Measurements from ENCODE around the gene DCP1B. TPM values are rescaled to one million over a fixed set of nuclear protein-coding genes. Genes with fewer than 3 reads are reported as not detected.

Gene DCP1B
- total RNA-seq, 1 experiment from 2014 or later, result 4.8 TPM

- in situ Hi-C loops (cut with HindIII; ENCODE audit: low pct_unique_long_range_greater_than_20kb, low sequenced_read_pairs), result no loop called here
- H3K4me1 ChIP-seq (ENCODE audit: control insufficient read depth, insufficient read depth, low read length), result no peaks in the 10 kb centered on the region
- CTCF ChIA-PET, result no interaction called here
- intact Hi-C loops (cut with micrococcal nuclease; ENCODE audit: unreplicated experiment), result no loop called here
- POLR2A ChIA-PET, result no interaction called here
- H3K4me3 ChIP-seq (ENCODE audit: low read depth in 2 of 2, low read length in 2 of 2), result no peak overlapping the region
- no peak for TF ChIP-seq SIN3A (IDR thresholded peaks at IDR 0.05; ENCODE audit: borderline replicate concordance, insufficient read depth, low read depth, low read length)
- TF ChIP-seq REST (IDR thresholded peaks at IDR 0.05; ENCODE audit: insufficient read depth in 1 of 2, low read depth in 2 of 2, low read length in 1 of 2), result no peak
- TF ChIP-seq TCF7L2 (IDR thresholded peaks at IDR 0.05; ENCODE audit: low read depth, low read length), result no peak
- no peak for TF ChIP-seq POLR2AphosphoS5 (IDR thresholded peaks at IDR 0.05; ENCODE audit: low read depth, low read length)
- no peak for TF ChIP-seq CTCF (IDR thresholded peaks at IDR 0.05)
- no peaks in the 10 kb centered on the region for H3K27me3 ChIP-seq (ENCODE audit: control insufficient read depth, insufficient read depth, low read length)
- DNase-seq (ENCODE audit: low read depth, low spot score), result no peak
- no peak for ATAC-seq
- no peaks in the 10 kb centered on the region for H3K9me3 ChIP-seq (ENCODE audit: control insufficient read depth, insufficient read depth, low read depth, low read length)
- BruUV-seq (replicated peaks), result no TSS peak
- H3K36me3 ChIP-seq (ENCODE audit: control insufficient read depth, insufficient read depth, low read length), result no peaks in the 10 kb centered on the region
- H3K27ac ChIP-seq (ENCODE audit: low read length), result no peak overlapping the region
Observed at GRCh38 chr12:1920971-1921370, 83.3 kb downstream of the DCP1B start.

GRCh38 chr12:1920436-1920835 is 83.8 kb downstream of the DCP1B start:
- CTCF ChIA-PET, result no interaction called here

GRCh38 chr12:1919763-1920162 is 84.5 kb downstream of the DCP1B start:
- no peak for ATAC-seq
- CTCF ChIA-PET, result no interaction called here
- in situ Hi-C loops (cut with HindIII; ENCODE audit: low pct_unique_long_range_greater_than_20kb, low sequenced_read_pairs), result no loop called here
- BruUV-seq (replicated peaks), result no TSS peak
- DNase-seq (ENCODE audit: low read depth, low spot score), result no peak
- no peaks in the 10 kb centered on the region for H3K9me3 ChIP-seq (ENCODE audit: control insufficient read depth, insufficient read depth, low read depth, low read length)
- H3K4me1 ChIP-seq (ENCODE audit: control insufficient read depth, insufficient read depth, low read length), result no peaks in the 10 kb centered on the region
- POLR2A ChIA-PET, result no interaction called here
- no peak overlapping the region for H3K27ac ChIP-seq (ENCODE audit: low read length)
- TF ChIP-seq SIN3A (IDR thresholded peaks at IDR 0.05; ENCODE audit: borderline replicate concordance, insufficient read depth, low read depth, low read length) (no peak), CTCF (IDR thresholded peaks at IDR 0.05) (no peak), POLR2AphosphoS5 (IDR thresholded peaks at IDR 0.05; ENCODE audit: low read depth, low read length) (no peak), TCF7L2 (IDR thresholded peaks at IDR 0.05; ENCODE audit: low read depth, low read length) (no peak), REST (IDR thresholded peaks at IDR 0.05; ENCODE audit: insufficient read depth in 1 of 2, low read depth in 2 of 2, low read length in 1 of 2) (no peak)
- intact Hi-C loops (cut with micrococcal nuclease; ENCODE audit: unreplicated experiment), result no loop called here
- no peaks in the 10 kb centered on the region for H3K36me3 ChIP-seq (ENCODE audit: control insufficient read depth, insufficient read depth, low read length)
- no peaks in the 10 kb centered on the region for H3K27me3 ChIP-seq (ENCODE audit: control insufficient read depth, insufficient read depth, low read length)
- H3K4me3 ChIP-seq (ENCODE audit: low read depth in 2 of 2, low read length in 2 of 2), result no peak overlapping the region

More at GRCh38 chr12:1920436-1920835, 83.8 kb downstream of the DCP1B start:
- in situ Hi-C loops (cut with HindIII; ENCODE audit: low pct_unique_long_range_greater_than_20kb, low sequenced_read_pairs) (no loop called here), intact Hi-C loops (cut with micrococcal nuclease; ENCODE audit: unreplicated experiment) (no loop called here)
- Histone ChIP-seq H3K27me3 (ENCODE audit: control insufficient read depth, insufficient read depth, low read length) (no peaks in the 10 kb centered on the region), H3K4me1 (ENCODE audit: control insufficient read depth, insufficient read depth, low read length) (no peaks in the 10 kb centered on the region), H3K27ac (ENCODE audit: low read length) (no peak overlapping the region), H3K4me3 (ENCODE audit: low read depth in 2 of 2, low read length in 2 of 2) (no peak overlapping the region), H3K9me3 (ENCODE audit: control insufficient read depth, insufficient read depth, low read depth, low read length) (no peaks in the 10 kb centered on the region), H3K36me3 (ENCODE audit: control insufficient read depth, insufficient read depth, low read length) (no peaks in the 10 kb centered on the region)
- BruUV-seq (replicated peaks), result no TSS peak
- POLR2A ChIA-PET, result no interaction called here
- ATAC-seq (no peak), DNase-seq (ENCODE audit: low read depth, low spot score) (no peak)
- TF ChIP-seq SIN3A (IDR thresholded peaks at IDR 0.05; ENCODE audit: borderline replicate concordance, insufficient read depth, low read depth, low read length) (no peak), TCF7L2 (IDR thresholded peaks at IDR 0.05; ENCODE audit: low read depth, low read length) (no peak)
